Activated CD8-positive, alpha-beta memory T cell treated with anti-CD3 and anti-CD28 coated beads for 1 hour (primary cell): ENCODE results near the gene ATXN3L.

Experiments used
- DNase-seq, 2 donors: peaks; one replicate each; pipeline ENCODE4 v3.0.0-alpha.2; 2020; ENCODE audit warnings: low read depth in 1 of 2; ENCODE audit errors: extremely low read depth in 1 of 2

ATXN3L gene

GRCh38 chrX:13271511-13271910 is 48.3 kb downstream of the ATXN3L start:
- DNase-seq, result no peak

GRCh38 chrX:13270360-13270759 is 49.5 kb downstream of the ATXN3L start:
- DNase-seq, result no peak

GRCh38 chrX:13268874-13269273 is 51.0 kb downstream of the ATXN3L start:
- no peak for DNase-seq
